Activated naive CD8-positive, alpha-beta T cell treated with anti-CD3 and anti-CD28 coated beads for 36 hours (primary cell): Measurements from ENCODE around the gene DENND4C. TPM values are rescaled to one million over a fixed set of nuclear protein-coding genes. Genes with fewer than 3 reads are reported as not detected.

ENCODE experiments used
- DNase-seq: peaks from one replicate; pipeline ENCODE4 v3.0.0; 2021
- H3K27ac Mint-ChIP-seq: one replicate; pipeline ENCODE4 v1.8.0; 2022; ENCODE audit warnings: mild to moderate bottlenecking, moderate library complexity, mixed read lengths
- H3K27me3 Mint-ChIP-seq: one replicate; pipeline ENCODE4 v1.8.0; 2022; ENCODE audit warnings: mild to moderate bottlenecking, mixed read lengths
- H3K36me3 Mint-ChIP-seq: one replicate; pipeline ENCODE4 v1.8.0; 2021; ENCODE audit warnings: mild to moderate bottlenecking, mixed read lengths
- H3K4me1 Mint-ChIP-seq: one replicate; pipeline ENCODE4 v1.8.0; 2021; ENCODE audit warnings: mixed read lengths
- H3K4me3 Mint-ChIP-seq: one replicate; pipeline ENCODE4 v1.8.0; 2022; ENCODE audit warnings: mild to moderate bottlenecking, moderate library complexity, mixed read lengths
- H3K9me3 Mint-ChIP-seq: one replicate; pipeline ENCODE4 v1.8.0; 2022; ENCODE audit warnings: mixed read lengths
- total RNA-seq, 2 experiments: library from RNA; stranded (reverse); gene quantifications; one replicate each; pipeline ENCODE4 v1.2.3, GENCODE V29; 2021

The DENND4C gene
- total RNA-seq, 2 experiments from 2014 or later = 12.8 to 15.1 TPM

DNA sequence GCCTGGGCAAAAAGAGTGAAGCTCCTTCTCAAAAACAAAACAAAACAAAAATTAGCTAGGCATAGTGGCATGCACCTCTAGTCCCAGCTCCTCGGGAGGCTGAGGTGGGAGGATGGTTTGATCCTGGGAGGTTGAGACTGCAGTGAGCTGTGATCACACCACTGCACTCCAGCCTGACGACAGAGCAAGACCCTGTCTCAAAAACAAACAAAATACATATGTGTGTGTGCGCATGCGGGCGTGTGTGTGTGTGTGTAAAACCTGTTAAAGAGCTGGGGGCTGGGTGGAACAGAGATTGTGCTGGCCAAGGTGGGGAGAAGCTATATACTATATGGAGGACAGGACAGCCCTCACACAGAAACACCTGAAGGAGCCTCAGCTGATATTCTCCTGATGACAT is 27.4 kb upstream of the DENND4C start:
- Mint-ChIP-seq H3K36me3 (no peaks in the 10 kb centered on the region), H3K9me3 (no peaks in the 10 kb centered on the region), H3K27ac (no peak overlapping the region), H3K27me3 (no peaks in the 10 kb centered on the region), H3K4me3 (no peak overlapping the region), H3K4me1 (no peaks in the 10 kb centered on the region)
- DNase-seq = no peak

DNA sequence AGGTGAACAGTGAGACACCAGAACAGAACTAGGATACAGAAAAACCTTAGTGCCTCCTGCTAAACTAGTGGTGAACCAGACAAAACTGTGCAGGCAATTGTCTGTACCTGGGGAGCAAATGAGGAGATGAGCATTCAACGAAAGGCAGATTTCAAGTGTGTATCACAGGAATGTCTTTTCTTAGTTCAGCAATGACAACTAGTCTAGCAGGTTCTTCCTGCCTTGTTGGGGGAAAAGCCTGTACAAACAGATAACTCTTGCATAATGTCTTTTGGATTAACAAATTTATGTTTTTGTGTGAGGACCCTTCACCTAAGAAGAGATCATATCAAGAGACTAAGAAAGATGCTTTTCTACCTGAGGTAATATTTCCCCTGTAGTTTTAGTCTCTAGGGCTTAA is 21.8 kb upstream of the DENND4C start:
- H3K4me3 Mint-ChIP-seq = no peak overlapping the region
- no peak for DNase-seq
- H3K27me3 Mint-ChIP-seq = no peaks in the 10 kb centered on the region
- H3K36me3 Mint-ChIP-seq = no peaks in the 10 kb centered on the region
- H3K27ac Mint-ChIP-seq = no peak overlapping the region
- no peaks in the 10 kb centered on the region for H3K4me1 Mint-ChIP-seq
- no peaks in the 10 kb centered on the region for H3K9me3 Mint-ChIP-seq

DNA sequence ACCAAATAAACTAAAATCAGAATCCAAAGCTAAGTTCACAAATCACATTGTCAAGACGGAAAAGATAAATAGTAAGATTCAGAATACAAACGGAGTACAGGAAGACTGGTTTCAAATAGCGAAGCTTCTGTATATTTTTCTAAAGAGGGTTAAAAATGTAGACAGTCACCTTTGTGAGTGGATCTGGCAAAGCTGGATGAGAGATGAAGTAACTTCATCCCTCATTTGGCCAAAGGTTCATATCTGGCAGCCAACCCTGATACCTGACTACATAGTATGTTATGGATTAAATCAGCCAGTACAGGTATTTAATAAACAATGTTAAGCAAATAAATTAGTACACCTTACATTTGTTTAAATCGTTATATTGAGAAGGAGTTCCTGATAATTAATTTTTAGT is 21.3 kb upstream of the DENND4C start:
- H3K36me3 Mint-ChIP-seq = no peaks in the 10 kb centered on the region
- H3K9me3 Mint-ChIP-seq = no peaks in the 10 kb centered on the region
- no peak for DNase-seq

DNA sequence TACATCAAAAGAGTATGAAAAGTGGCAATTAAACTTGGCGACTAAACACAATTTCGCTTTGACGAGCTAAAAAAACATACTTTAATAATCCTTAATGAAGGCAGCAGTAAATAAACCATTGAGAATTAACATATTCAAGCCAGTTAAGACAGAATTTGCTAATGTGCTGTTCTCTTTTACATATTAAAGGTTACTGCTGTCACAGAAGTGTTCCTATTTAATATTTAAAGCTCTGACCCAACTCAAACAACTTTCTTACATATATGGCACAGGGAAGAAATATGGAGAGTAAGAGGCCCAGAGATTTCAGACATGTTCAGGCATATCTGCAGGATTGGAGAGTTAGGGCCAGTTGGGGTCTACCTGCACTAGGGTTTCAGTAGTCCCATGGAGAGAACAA is 16.7 kb upstream of the DENND4C start:
- H3K4me1 Mint-ChIP-seq = no peaks in the 10 kb centered on the region
- no peak overlapping the region for H3K27ac Mint-ChIP-seq
- H3K27me3 Mint-ChIP-seq = no peaks in the 10 kb centered on the region
- no peaks in the 10 kb centered on the region for H3K9me3 Mint-ChIP-seq
- H3K4me3 Mint-ChIP-seq = no peak overlapping the region
- no peaks in the 10 kb centered on the region for H3K36me3 Mint-ChIP-seq
- DNase-seq = no peak

More for the DNA sequence above, 21.3 kb upstream of the DENND4C start:
- no peaks in the 10 kb centered on the region for H3K4me1 Mint-ChIP-seq
- H3K4me3 Mint-ChIP-seq = no peak overlapping the region
- no peak overlapping the region for H3K27ac Mint-ChIP-seq
- no peaks in the 10 kb centered on the region for H3K27me3 Mint-ChIP-seq

DNA sequence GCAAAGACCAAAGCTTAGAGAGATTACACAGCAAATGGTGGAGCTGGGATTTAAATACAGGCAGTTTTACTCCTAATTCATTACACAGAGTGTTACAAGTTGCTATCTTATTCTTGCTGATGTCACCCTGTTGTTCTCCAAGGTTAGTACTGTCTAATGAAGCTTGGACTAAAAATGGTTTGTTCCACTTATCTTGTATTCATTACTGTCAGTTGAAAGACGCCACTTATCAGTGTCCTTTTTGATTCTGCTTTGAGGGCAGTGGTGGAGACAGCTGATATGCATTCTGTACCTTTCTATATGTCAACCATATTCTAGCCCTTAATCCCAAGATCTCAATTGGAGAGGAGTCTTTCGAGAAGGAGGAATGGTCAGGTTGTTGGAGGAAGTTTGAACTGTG is 14.0 kb upstream of the DENND4C start:
- Mint-ChIP-seq H3K27me3 (no peaks in the 10 kb centered on the region), H3K36me3 (no peaks in the 10 kb centered on the region), H3K9me3 (no peaks in the 10 kb centered on the region), H3K4me3 (no peak overlapping the region), H3K27ac (no peak overlapping the region), H3K4me1 (no peaks in the 10 kb centered on the region)
- DNase-seq = no peak

DNA sequence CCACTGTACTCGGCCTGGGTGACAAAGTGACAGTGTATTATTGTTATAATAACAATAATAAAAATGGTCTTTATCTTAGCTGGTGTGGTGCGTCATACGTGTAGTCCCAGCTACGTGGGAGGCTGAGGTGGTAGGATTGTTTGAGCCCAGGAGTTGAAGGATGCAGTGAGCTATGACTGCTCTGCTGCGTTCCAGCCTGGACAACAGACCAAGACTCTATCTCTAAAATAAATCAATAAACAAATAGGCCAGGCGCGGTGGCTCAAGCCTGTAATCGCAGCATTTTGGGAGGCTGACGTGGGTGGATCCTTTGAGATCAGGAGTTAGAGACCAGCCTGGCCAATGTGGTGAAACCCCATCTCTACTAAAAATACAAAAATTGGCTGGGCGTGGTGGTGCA is 9.2 kb upstream of the DENND4C start:
- DNase-seq = no peak
- no peak overlapping the region for H3K4me3 Mint-ChIP-seq
- H3K36me3 Mint-ChIP-seq = no peaks in the 10 kb centered on the region
- no peak overlapping the region for H3K27ac Mint-ChIP-seq
- H3K27me3 Mint-ChIP-seq = no peaks in the 10 kb centered on the region
- no peaks in the 10 kb centered on the region for H3K4me1 Mint-ChIP-seq
- no peaks in the 10 kb centered on the region for H3K9me3 Mint-ChIP-seq

DNA sequence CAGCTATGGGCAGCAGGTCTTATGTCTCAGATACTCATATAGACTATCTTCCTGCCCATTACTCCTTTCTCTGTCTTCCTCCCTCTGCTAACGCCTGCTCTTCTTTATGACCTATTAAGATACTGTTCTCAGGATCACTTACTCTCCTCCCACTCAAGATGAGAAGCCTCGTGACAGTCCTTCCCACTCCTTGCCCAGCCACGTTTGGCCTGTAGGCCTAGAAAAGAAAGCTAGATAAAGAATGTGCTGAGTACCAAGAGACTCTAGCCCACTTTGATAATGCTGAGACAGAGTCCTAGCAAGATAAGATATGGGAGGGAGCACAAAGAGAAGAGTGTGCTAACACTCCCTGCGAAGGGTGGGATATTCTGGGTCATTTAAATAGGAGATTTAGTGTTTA is 6.8 kb upstream of the DENND4C start:
- Mint-ChIP-seq H3K27ac (no peak overlapping the region), H3K4me1 (no peaks in the 10 kb centered on the region), H3K36me3 (no peaks in the 10 kb centered on the region), H3K27me3 (no peaks in the 10 kb centered on the region), H3K4me3 (no peak overlapping the region), H3K9me3 (no peaks in the 10 kb centered on the region)
- no peak for DNase-seq

DNA sequence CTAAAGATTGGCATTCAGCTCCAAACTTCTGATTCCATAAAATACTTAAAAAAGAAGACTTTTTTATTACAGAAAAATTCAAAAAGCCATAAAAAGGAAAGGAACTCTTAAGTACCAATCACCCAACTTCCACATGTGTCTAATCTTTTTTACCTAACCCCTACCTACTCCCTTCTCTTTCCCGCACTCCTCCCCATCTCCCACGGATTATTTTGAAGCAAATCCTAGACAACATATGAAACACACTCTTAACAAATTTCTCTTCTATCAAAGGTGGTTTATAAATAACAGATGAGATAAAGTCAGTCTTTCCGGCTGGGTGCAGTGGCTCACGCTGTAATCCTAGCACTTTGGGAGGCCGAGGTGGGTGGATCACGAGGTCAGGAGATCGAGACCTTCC is 5.9 kb upstream of the DENND4C start:
- no peaks in the 10 kb centered on the region for H3K36me3 Mint-ChIP-seq
- no peak overlapping the region for H3K4me3 Mint-ChIP-seq
- no peaks in the 10 kb centered on the region for H3K9me3 Mint-ChIP-seq
- H3K27me3 Mint-ChIP-seq = no peaks in the 10 kb centered on the region
- no peak for DNase-seq
- H3K27ac Mint-ChIP-seq = no peak overlapping the region
- peaks cover 5% of the 10 kb centered on the region for H3K4me1 Mint-ChIP-seq

DNA sequence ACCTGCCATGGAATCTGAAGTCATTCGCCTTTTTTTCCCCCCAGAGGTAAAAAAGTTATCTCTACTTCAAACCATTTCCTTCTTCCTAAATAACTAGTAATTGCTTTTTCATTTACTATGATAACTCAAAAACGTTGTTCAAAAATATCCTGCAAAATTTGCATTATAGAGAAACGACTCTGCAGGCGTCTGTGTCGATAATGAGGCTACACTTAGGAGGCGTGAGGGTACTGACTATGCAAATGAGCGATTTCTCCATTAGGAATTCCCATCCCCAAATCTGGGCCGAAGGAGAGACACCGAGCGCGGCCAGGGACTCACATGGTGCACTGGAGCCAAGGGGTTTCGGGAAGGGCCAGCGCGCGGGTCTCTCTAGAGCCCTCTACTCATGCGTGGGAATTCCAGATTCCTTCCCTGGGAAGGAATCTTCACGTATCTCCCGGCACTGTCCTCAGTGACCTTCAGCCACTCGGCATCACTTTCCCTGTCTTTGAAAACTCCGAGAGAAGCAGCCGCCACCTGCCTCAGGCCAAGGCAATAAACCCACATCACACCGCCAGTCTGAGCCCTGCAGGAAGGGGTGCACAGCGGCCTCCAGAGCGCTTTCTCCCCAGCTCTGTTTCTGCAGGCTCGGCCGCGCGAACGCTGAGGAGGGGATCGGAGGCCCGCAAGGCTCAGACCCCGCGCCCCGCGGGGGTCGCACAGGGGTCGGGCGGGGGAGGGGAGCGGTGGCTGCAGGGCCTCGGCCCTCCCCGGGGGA is 718 bp upstream of the DENND4C start:
- DNase-seq = peak; percentile 70
- peak overlapping the region; percentile 76 for H3K4me3 Mint-ChIP-seq

DNA sequence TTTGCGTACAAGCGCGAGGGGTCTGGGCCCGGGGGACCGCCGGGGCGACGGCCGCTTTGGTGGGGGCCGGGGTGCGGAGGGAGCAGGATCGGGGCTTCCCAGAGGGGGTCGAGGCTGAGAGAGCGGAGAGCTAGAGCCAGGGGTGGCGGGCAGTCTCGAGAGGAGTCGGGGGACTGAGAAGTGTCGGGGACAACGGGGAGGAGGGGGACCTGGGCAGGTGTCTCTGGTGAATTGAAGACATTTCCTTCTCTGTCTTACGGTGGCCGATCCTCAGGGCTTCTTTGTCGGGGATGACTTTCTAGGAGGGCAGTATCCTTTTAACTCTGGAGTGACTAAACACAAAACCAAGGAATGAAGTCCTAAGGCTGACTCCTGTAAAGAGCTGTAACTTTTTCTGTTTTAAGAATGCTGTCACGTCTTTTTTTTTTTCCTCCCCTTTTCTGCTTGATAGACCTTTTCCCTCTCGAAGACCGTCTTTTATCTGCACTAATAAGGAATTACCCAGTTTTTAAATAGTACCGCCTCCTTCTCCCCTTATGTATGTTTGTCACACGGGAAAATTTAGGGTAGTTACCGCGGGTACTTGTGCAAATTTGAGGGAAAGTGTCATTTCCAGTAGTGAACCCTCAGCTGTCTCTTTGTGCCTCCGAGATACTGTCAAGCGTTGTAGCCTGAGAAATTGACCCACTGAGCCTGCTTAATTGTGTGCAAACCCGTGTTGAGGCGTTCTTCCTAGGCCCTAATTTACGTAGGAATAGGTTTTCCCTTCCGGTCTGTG is 822 bp downstream of the DENND4C start:
- Mint-ChIP-seq H3K4me3 (no peak overlapping the region), H3K4me1 (peaks cover 19% of the 10 kb centered on the region), H3K9me3 (no peaks in the 10 kb centered on the region), H3K27me3 (no peaks in the 10 kb centered on the region), H3K27ac (no peak overlapping the region), H3K36me3 (no peaks in the 10 kb centered on the region)
- no peak for DNase-seq

More for the DNA sequence above, 718 bp upstream of the DENND4C start:
- Mint-ChIP-seq H3K4me1 (peaks cover 17% of the 10 kb centered on the region), H3K27me3 (no peaks in the 10 kb centered on the region), H3K36me3 (no peaks in the 10 kb centered on the region), H3K9me3 (no peaks in the 10 kb centered on the region), H3K27ac (peak overlapping the region; percentile 75)

DNA sequence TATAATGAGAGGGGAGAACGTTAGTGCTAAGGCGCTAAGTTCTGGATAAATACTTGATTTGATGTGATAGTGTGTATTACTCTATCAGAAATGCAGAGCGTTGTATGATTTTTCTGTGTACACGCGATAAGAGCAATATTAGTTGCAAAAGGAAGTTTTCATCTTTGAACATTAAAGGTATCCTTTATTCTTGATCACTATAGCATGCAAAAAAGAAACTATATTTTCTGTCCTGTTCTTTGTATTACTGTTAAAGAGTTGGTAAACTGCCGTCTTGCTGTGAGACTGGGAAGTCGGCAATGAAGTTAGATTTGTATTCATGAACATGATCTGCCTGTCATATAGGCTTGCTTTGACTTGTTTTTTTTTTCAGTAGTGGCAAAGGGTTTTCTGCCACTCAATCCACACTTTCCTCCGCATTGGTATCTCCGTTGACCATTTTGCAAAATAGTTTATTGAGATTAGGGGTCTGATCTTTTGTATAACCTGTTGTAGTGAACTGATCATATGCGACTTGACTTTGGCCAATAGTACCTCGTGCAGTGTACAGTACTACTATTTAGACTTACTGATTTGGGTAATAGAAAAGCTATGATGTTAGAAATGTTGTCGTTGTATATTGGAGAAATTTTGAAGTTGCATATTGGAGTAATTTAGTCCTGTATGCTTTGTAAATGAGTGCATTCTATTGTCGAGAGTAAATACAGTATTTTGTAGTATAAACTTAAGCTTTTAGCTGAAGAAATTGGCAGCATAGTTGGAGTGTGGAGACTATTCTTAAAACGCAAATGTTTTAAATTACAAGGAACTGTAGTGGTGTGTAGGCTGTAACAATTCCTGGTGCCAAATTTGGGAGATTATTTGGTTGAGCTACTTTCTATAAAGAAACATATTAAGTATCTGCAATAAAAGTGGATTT is 1.7 kb downstream of the DENND4C start:
- H3K9me3 Mint-ChIP-seq = no peaks in the 10 kb centered on the region
- H3K27ac Mint-ChIP-seq = no peak overlapping the region
- H3K4me3 Mint-ChIP-seq = no peak overlapping the region
- no peaks in the 10 kb centered on the region for H3K36me3 Mint-ChIP-seq
- DNase-seq = no peak
- no peaks in the 10 kb centered on the region for H3K27me3 Mint-ChIP-seq
- H3K4me1 Mint-ChIP-seq = peaks cover 25% of the 10 kb centered on the region

DNA sequence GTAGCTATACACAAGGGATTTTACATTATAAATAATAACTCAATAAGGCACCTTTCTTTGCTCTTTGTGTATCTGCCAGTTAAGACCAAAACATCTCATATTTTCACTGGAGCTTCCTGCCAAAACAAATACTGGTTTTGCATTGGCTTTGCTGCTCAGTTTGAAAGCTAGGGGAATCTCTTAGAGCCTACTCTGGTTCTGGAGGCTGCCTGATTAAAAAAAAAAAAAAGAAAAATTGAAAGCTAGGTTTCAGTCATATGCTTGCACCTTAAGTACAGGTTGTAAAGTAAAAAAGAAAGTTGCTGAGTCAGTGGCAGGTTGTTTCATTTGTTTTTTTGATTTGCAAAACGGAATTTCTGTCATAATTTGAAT is 2.3 kb downstream of the DENND4C start:
- no peaks in the 10 kb centered on the region for H3K9me3 Mint-ChIP-seq
- H3K36me3 Mint-ChIP-seq = no peaks in the 10 kb centered on the region
- H3K4me1 Mint-ChIP-seq = peaks cover 28% of the 10 kb centered on the region
- no peak overlapping the region for H3K27ac Mint-ChIP-seq
- DNase-seq = no peak
- H3K27me3 Mint-ChIP-seq = no peaks in the 10 kb centered on the region
- no peak overlapping the region for H3K4me3 Mint-ChIP-seq

DNA sequence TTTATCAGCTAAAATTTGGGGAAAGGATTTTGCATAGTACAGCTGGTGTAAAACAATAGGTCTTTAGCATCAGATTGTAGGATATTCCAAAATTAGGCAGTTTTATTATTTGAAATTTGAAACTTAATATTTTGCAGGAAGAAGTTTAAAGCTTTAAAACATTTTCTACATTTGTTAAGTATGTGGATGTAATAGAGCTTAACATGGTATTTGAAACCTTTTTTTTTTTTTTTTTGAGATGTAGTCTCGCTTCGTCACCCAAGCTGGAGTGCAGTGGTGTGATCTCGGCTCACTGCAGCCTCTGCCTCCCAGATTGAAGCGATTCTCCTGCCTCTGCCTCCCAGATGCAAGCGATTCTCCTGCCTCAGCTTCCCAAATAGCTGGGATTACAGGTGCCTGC is 2.9 kb downstream of the DENND4C start:
- no peaks in the 10 kb centered on the region for H3K27me3 Mint-ChIP-seq
- H3K4me1 Mint-ChIP-seq = peaks cover 31% of the 10 kb centered on the region
- no peaks in the 10 kb centered on the region for H3K9me3 Mint-ChIP-seq
- no peak overlapping the region for H3K27ac Mint-ChIP-seq
- no peak overlapping the region for H3K4me3 Mint-ChIP-seq
- no peak for DNase-seq
- no peaks in the 10 kb centered on the region for H3K36me3 Mint-ChIP-seq

DNA sequence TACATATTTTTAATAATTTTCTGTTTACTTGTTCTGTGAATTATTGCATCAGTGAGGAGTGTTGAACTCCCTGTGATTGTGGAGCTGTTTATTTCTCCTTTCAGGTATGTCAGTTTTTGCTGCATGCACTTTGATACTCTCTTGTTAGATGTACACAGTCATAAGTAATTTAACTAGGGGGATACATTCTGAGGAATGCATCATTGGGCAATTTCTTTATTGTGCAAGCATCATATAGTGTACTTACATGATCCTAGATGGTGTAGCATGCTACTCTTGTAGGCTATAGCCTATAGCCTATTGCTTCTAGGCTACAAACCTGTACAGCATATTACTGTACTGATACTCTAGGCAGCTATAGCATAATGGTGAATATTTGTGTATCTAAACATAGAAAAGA is 9.5 kb downstream of the DENND4C start:
- H3K27ac Mint-ChIP-seq = no peak overlapping the region
- no peak for DNase-seq
- H3K4me1 Mint-ChIP-seq = peaks cover 41% of the 10 kb centered on the region

DNA sequence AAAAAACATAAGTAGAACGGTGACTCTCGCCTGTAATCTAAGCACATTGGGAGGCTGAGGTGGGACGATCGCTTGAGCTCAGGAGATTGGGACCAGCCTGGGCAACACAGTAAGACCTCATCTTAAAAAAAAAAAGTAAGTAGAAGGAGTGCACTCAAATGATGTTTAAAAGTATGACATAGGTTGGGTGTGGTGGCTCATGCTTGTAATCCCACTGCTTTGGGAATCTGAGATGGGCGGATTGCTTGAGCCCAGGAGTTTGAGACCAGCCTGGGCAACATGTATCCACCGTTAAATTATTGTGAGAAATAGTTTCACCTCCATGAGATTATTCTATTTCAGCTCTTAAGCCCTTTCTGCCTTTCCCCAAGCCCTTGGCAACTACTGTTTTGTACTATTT is 11.2 kb downstream of the DENND4C start:
- DNase-seq = no peak
- Mint-ChIP-seq H3K36me3 (peaks cover 7% of the 10 kb centered on the region), H3K27ac (no peak overlapping the region), H3K9me3 (no peaks in the 10 kb centered on the region), H3K4me3 (no peak overlapping the region), H3K4me1 (peaks cover 39% of the 10 kb centered on the region), H3K27me3 (no peaks in the 10 kb centered on the region)

More for the DNA sequence above, 9.5 kb downstream of the DENND4C start:
- no peaks in the 10 kb centered on the region for H3K27me3 Mint-ChIP-seq
- no peaks in the 10 kb centered on the region for H3K9me3 Mint-ChIP-seq
- peaks cover 7% of the 10 kb centered on the region for H3K36me3 Mint-ChIP-seq
- H3K4me3 Mint-ChIP-seq = no peak overlapping the region
